Measurements from ENCODE around the gene IGLL1. TPM values are rescaled to one million over a fixed set of nuclear protein-coding genes. Genes with fewer than 3 reads are reported as not detected.

The IGLL1 gene
- total RNA-seq, 4 donors from 2014 or later = not detected

DNA sequence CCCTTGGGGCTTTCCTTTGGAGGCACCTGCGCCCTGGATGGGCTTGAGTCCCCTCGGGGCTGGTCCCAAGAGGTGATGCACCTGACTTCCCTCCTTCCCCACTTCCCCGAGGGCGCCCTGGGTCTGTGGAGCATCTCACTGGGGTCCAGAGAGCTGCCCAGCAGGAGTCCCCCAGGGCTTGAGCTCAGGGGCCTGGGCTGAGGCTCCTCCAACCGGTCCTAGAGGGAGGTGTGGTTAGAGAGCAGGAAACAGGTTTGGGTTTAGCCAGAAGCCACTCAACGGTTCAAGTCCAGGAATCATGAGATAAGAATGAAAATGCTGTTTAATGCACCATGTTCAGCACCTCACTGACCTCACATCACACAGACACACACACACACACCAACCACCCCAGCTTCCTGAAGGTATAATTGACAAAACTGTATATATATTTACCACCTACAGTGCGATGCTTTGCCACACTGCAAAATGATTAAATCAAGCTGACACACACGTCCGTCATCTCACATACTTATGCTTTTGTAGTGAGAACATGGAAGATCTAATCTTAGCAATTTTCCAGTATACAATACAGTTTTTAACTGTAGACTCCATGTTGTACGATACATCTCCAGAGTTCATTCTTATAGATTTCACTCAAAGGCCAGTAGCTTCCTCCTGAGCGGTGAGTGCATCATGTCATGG lies 628 bp upstream of the IGLL1 start:
- 72% methylated on average over 7 to 8 of the region's 11 CpGs for WGBS, 2 donors
- intact Hi-C loops (cut with DNase I) = loop anchor here (5.0 kb wide), 1 partner anchor 33 kb away; no protein-coding TSS in a partner anchor
- TF ChIP-seq, protein P1, sequence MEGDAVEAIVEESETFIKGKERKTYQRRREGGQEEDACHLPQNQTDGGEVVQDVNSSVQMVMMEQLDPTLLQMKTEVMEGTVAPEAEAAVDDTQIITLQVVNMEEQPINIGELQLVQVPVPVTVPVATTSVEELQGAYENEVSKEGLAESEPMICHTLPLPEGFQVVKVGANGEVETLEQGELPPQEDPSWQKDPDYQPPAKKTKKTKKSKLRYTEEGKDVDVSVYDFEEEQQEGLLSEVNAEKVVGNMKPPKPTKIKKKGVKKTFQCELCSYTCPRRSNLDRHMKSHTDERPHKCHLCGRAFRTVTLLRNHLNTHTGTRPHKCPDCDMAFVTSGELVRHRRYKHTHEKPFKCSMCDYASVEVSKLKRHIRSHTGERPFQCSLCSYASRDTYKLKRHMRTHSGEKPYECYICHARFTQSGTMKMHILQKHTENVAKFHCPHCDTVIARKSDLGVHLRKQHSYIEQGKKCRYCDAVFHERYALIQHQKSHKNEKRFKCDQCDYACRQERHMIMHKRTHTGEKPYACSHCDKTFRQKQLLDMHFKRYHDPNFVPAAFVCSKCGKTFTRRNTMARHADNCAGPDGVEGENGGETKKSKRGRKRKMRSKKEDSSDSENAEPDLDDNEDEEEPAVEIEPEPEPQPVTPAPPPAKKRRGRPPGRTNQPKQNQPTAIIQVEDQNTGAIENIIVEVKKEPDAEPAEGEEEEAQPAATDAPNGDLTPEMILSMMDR (IDR thresholded peaks at IDR 0.05) = no peak
- TF ChIP-seq POLR2A (IDR thresholded peaks at IDR 0.05) = no peak

DNA sequence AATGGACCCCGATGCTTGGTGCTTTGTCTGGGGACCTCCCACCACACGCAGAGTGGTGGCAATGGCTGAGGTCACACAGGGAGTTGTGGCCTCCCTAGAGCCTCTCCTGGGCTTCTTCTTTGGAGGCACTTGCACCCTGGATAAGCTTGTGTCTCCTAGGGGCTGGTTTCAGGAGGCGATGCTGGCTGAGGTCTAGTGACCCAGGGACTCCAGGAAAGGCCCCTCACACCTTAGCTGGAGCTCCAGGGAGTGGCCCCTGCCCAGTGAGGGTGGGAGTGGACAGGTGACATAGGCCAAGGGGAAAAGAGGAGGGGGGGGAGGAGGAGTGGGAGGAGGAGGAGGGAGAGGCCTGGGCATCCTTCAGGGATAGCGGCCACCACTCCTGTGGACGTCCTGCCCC lies 810 bp downstream of the IGLL1 start:
- Histone ChIP-seq H3K36me3 (no peaks in the 10 kb centered on the region), H3K4me3 (replicated peaks in 1 of 3) (no peak overlapping the region), H3K27me3 (no peaks in the 10 kb centered on the region), H3K27ac (no peak overlapping the region), H3K9me3 (no peaks in the 10 kb centered on the region), H3K4me1 (no peaks in the 10 kb centered on the region)
- DNase-seq = no peak
- WGBS, 2 donors = 83 to 84% methylated on average over 5 of the region's 5 CpGs
- TF ChIP-seq POLR2A (IDR thresholded peaks at IDR 0.05) = no peak
- TF ChIP-seq, protein P1 (IDR thresholded peaks at IDR 0.05) = no peak
- intact Hi-C loops (cut with DNase I) = no loop called here

More for the DNA sequence above, 628 bp upstream of the IGLL1 start:
- Histone ChIP-seq H3K9me3 (no peaks in the 10 kb centered on the region), H3K36me3 (no peaks in the 10 kb centered on the region), H3K4me3 (replicated peaks in 1 of 3) (no peak overlapping the region), H3K27ac (no peak overlapping the region), H3K27me3 (no peaks in the 10 kb centered on the region), H3K4me1 (no peaks in the 10 kb centered on the region)
- no peak for DNase-seq

DNA sequence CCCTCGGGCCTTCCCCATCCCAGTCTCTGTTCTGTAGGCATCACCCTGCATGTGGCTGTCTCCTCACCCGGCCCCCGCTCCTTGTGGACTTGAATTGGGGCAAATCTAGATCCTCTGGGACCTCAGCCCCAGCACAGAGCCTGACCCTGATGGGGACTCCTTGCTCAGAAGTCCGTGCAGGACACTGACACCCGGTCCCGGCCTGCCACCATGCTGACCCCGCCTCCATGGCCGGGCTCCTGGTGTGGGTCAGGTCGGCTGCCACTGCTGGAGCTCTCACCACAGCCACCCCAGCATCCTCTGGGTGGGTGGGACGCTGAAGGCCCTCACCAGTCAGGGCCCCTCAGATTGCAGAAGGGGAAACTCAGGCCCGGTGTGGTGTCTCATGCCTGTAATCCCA lies 1.8 kb downstream of the IGLL1 start:
- no peak overlapping the region for H3K4me3 ChIP-seq (replicated peaks in 1 of 3)
- no peaks in the 10 kb centered on the region for H3K9me3 ChIP-seq
- TF ChIP-seq POLR2A (IDR thresholded peaks at IDR 0.05) = no peak
- TF ChIP-seq, protein P1 (IDR thresholded peaks at IDR 0.05) = no peak
- intact Hi-C loops (cut with DNase I) = no loop called here
- no peaks in the 10 kb centered on the region for H3K27me3 ChIP-seq
- no peak for DNase-seq
- no peaks in the 10 kb centered on the region for H3K36me3 ChIP-seq
- H3K27ac ChIP-seq = no peak overlapping the region
- WGBS, 2 donors = 69 to 84% methylated on average over 5 to 9 of the region's 11 CpGs
- H3K4me1 ChIP-seq = no peaks in the 10 kb centered on the region

DNA sequence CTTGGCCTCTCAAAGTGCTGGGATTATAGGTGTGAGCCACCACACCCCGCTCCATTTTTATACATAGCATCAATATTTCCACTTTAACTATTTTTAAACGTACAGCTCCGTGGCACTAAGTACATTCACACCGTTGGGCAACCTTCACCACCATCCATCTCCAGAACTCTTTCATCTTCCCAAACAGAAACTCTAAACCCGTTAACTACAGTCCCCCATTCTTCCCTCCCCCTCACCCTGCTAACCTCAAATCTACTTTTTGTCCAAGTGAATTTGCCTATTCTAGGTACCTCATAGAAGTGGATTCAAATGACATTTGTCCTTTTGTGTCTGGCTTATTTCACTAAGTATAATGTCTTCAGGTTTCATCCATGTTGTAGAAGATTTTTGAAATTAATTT lies 3.4 kb downstream of the IGLL1 start:
- Histone ChIP-seq H3K27ac (no peak overlapping the region), H3K4me3 (replicated peaks in 1 of 3) (no peak overlapping the region), H3K27me3 (no peaks in the 10 kb centered on the region), H3K9me3 (no peaks in the 10 kb centered on the region), H3K4me1 (no peaks in the 10 kb centered on the region), H3K36me3 (no peaks in the 10 kb centered on the region)
- intact Hi-C loops (cut with DNase I) = no loop called here
- TF ChIP-seq POLR2A (IDR thresholded peaks at IDR 0.05) = no peak
- TF ChIP-seq, protein P1 (IDR thresholded peaks at IDR 0.05) = no peak
- no peak for DNase-seq
- 72 to 82% methylated on average over 5 of the region's 5 CpGs for WGBS, 2 donors

DNA sequence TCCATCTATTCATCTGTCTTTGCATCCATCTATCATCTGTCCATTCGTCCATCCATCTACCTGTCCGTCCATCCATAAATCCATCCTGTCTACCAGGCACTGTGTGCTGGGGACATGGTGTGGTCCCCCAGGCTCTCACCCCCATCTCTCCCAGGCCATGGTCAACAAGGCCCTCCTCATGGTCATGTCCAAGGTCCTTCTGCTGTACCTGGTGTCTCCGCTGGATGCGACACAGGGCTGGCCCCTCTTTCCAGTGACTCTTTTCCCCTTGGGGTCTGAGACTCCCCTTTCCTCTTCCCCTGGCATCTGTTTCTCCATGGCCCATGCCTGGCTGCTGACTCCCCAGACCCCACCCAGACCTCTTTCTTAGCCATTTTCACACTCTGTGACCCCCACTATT lies 4.5 kb downstream of the IGLL1 start:
- Histone ChIP-seq H3K4me3 (replicated peaks in 1 of 3) (no peak overlapping the region), H3K36me3 (no peaks in the 10 kb centered on the region), H3K27ac (no peak overlapping the region), H3K9me3 (no peaks in the 10 kb centered on the region), H3K27me3 (no peaks in the 10 kb centered on the region), H3K4me1 (no peaks in the 10 kb centered on the region)
- intact Hi-C loops (cut with DNase I) = no loop called here
- TF ChIP-seq, protein P1 (IDR thresholded peaks at IDR 0.05) = no peak
- no peak for TF ChIP-seq POLR2A (IDR thresholded peaks at IDR 0.05)
- no peak for DNase-seq
- 94 to 99% methylated on average over 4 of the region's 4 CpGs for WGBS, 2 donors

Measured in thyroid gland (tissue), 4 donors.